OCI-M2 (cell line): ENCODE measurements around the gene LRRC8B.

Experiments
- DNase-seq: peaks from one replicate; lab custom pipeline; 2025; ENCODE audit not compliant: unreplicated experiment; lab: John Stamatoyannopoulos, UW

LRRC8B gene

GRCh38 chr1:89546082-89546889 is 21.7 kb downstream of the LRRC8B start:
- DNase-seq, result no peak

- no peak for DNase-seq
Observed at GRCh38 chr1:89546934-89547562, 22.4 kb downstream of the LRRC8B start.

GRCh38 chr1:89547563-89548116 is 23.0 kb downstream of the LRRC8B start:
- DNase-seq, result no peak

- no peak for DNase-seq
Observed at GRCh38 chr1:89548122-89548857, 23.7 kb downstream of the LRRC8B start.

GRCh38 chr1:89550995-89551394 is 26.4 kb downstream of the LRRC8B start:
- no peak for DNase-seq

GRCh38 chr1:89552471-89553081 is 27.9 kb downstream of the LRRC8B start:
- DNase-seq, result no peak

- DNase-seq, result no peak
Observed at GRCh38 chr1:89553157-89553556, 28.5 kb downstream of the LRRC8B start.

- no peak for DNase-seq
Observed at GRCh38 chr1:89555550-89555949, 30.9 kb downstream of the LRRC8B start.

GRCh38 chr1:89556726-89557444 is 32.3 kb downstream of the LRRC8B start:
- no peak for DNase-seq

GRCh38 chr1:89557445-89557825 is 32.8 kb downstream of the LRRC8B start:
- no peak for DNase-seq

- DNase-seq, result no peak
Observed at GRCh38 chr1:89557956-89558355, 33.3 kb downstream of the LRRC8B start.

- DNase-seq, result no peak
Observed at GRCh38 chr1:89563957-89564604, 39.5 kb downstream of the LRRC8B start.

GRCh38 chr1:89565521-89565920 is 40.9 kb downstream of the LRRC8B start:
- no peak for DNase-seq

- no peak for DNase-seq
Observed at GRCh38 chr1:89566761-89567174, 42.1 kb downstream of the LRRC8B start.

GRCh38 chr1:89567797-89568196 is 43.2 kb downstream of the LRRC8B start:
- DNase-seq, result no peak

GRCh38 chr1:89573410-89573809 is 48.8 kb downstream of the LRRC8B start:
- no peak for DNase-seq

GRCh38 chr1:89574621-89575020 is 50.0 kb downstream of the LRRC8B start:
- no peak for DNase-seq

GRCh38 chr1:89575207-89575606 is 50.6 kb downstream of the LRRC8B start:
- DNase-seq, result no peak

- no peak for DNase-seq
Observed at GRCh38 chr1:89576013-89576412, 51.4 kb downstream of the LRRC8B start.

GRCh38 chr1:89578151-89578550 is 53.5 kb downstream of the LRRC8B start:
- DNase-seq, result no peak
